IMR-90 (cell line): ENCODE measurements around the gene CDC42EP5.

Source experiments
- CEBPB ChIP-seq: IDR thresholded peaks from 2 replicates; pipeline ENCODE4 v1.6.1; 2012; ENCODE audit warnings: low read depth, low read length, improper control_type of control experiment
- MXI1 ChIP-seq: IDR thresholded peaks from 2 replicates; pipeline ENCODE4 v1.6.1; 2012; ENCODE audit warnings: low read depth, mild to moderate bottlenecking, low read length, moderate library complexity, borderline replicate concordance

DNA sequence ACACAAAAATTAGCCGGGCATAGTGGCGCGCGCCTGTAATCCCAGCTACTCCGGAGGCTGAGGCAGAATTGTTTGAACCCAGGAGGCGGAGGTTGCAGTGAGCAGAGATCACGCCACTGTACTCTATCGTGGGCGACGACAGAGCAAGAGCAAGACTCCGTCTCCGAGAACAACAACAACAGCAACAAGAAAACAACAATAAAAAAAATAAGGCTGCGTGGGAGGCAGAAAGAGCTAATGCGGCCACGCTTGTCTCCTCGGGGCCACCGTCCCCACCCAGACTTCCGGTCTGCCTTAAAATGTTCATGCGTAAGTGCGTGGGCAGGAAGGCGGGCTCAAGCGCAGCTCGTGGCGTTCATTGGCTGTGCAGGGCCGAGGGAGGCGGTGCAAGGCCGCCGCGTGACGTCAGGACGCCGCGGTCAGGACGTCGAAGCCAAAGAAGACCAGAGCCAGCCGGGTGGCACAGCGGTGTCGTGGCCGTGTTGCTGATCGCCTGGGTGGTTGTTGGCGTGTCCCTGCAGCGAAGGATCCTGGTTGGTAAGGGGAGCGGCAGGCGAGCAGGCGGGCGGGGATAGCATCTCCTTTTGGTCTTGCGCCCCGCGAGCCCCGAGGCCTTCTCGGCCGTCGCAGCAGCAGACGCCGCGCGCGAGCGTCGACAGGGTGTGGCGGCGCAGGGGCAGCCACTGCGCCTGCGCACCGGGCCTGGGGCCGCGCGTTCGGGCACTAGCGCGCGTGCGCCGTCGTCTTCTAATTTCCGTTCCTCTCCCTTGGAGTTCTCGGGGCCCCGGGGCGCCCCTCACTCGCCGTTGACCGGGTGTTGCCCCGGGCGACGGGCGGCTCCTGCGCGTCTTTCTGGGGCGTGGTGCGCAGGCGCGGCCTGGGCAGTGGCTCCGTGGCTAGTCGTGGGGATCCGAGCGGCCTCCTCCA lies 24.1 kb downstream of the CDC42EP5 start, which contains the start of gene LENG8:
- TF ChIP-seq CEBPB (0 out of 2 replicates have a peak, but pooled peaks have one; percentile 13), MXI1 (no peak)
